SK-N-SH (cell line): ENCODE measurements around the gene KLK2. TPM values are rescaled to one million over a fixed set of nuclear protein-coding genes. Genes with fewer than 3 reads are reported as not detected.

Experiments used
- CTCF ChIA-PET: fragments of 300-600, 350-600 bp; formaldehyde crosslinking; extraction: SDS; loops from one replicate; lab custom pipeline; 2021; lab: Yijun Ruan, JAX
- POLR2A ChIA-PET: fragments of 350-600 bp; sonication (Branson Sonifier 250); formaldehyde crosslinking; extraction: SDS; loops from one replicate; lab custom pipeline; 2020; ENCODE audit warnings: antibody characterized with exemption, inconsistent platforms; lab: Yijun Ruan, JAX
- DNase-seq: peaks from one replicate; pipeline ENCODE4 v3.0.0; 2012
- H2AFZ ChIP-seq: fragments of 200-600 bp; sonication (generic); 2 replicates; pipeline ENCODE4 v1.8.1; 2016; ENCODE audit warnings: antibody characterized with exemption, mild to moderate bottlenecking, low read depth
- H3F3A ChIP-seq: fragments of 200-600 bp; sonication (generic); replicated peaks from 2 replicates; pipeline ENCODE3; 2016; ENCODE audit warnings: antibody characterized with exemption, mild to moderate bottlenecking; ENCODE audit not compliant: insufficient read depth
- H3K27ac ChIP-seq, 2 experiments: fragments of 200-500 bp in 1 of 2; fragments of 200-600 bp in 1 of 2; sonication (Bioruptor generic) in 1 of 2; sonication (generic), shearing (Covaris generic) in 1 of 2; 2 replicates each; pipeline versions ENCODE4 v1.5.1 to v1.6.1; 2014 to 2016; ENCODE audit warnings: low read depth in 2 of 2, inconsistent platforms in 1 of 2, low read length in 1 of 2, mild to moderate bottlenecking in 1 of 2, mixed read lengths in 1 of 2
- H3K27me3 ChIP-seq: fragments of 200-600 bp; sonication (generic), shearing (Covaris generic); 2 replicates; pipeline ENCODE4 v1.6.1; 2016; ENCODE audit warnings: mixed run types; ENCODE audit not compliant: insufficient read depth
- H3K36me3 ChIP-seq, 2 experiments: fragments of 200-500 bp in 1 of 2; fragments of 200-600 bp in 1 of 2; sonication (Bioruptor generic) in 1 of 2; sonication (generic) in 1 of 2; replicated peaks in 1 of 2; 2 replicates each; pipeline versions ENCODE3 to v1.5.1; 2014 to 2016; ENCODE audit warnings: low read length in 1 of 2, mild to moderate bottlenecking in 1 of 2; ENCODE audit not compliant: insufficient read depth in 2 of 2, control insufficient read depth in 1 of 2
- H3K4me1 ChIP-seq, 2 experiments: fragments of 200-500 bp in 1 of 2; fragments of 200-600 bp in 1 of 2; sonication (Bioruptor generic) in 1 of 2; sonication (generic), shearing (Covaris generic) in 1 of 2; 2 replicates each; pipeline versions ENCODE4 v1.5.1 to v1.6.1; 2014 to 2016; ENCODE audit warnings: low read depth in 1 of 2, low read length in 1 of 2, mixed run types in 1 of 2; ENCODE audit not compliant: insufficient read depth in 2 of 2, control insufficient read depth in 1 of 2
- H3K4me2 ChIP-seq: fragments of 200-600 bp; sonication (generic), shearing (Covaris generic); 2 replicates; pipeline ENCODE4 v1.6.1; 2017; ENCODE audit warnings: mixed run types
- H3K4me3 ChIP-seq, 2 experiments: fragments of 200-500 bp in 1 of 2; fragments of 200-600 bp in 1 of 2; sonication (Bioruptor generic) in 1 of 2; sonication (generic), shearing (Covaris generic) in 1 of 2; 2 replicates each; pipeline versions ENCODE4 v1.5.1 to v1.8.1; 2014 to 2016; ENCODE audit warnings: low read depth in 2 of 2, inconsistent platforms in 1 of 2, low read length in 1 of 2, mild to moderate bottlenecking in 1 of 2, mixed read lengths in 1 of 2, moderate library complexity in 1 of 2
- H3K79me2 ChIP-seq: fragments of 200-600 bp; sonication (generic); 2 replicates; pipeline ENCODE4 v1.8.1; 2017; ENCODE audit warnings: mild to moderate bottlenecking; ENCODE audit not compliant: insufficient read depth
- H3K9ac ChIP-seq: fragments of 200-600 bp; sonication (generic); 2 replicates; pipeline ENCODE4 v1.6.1; 2017; ENCODE audit warnings: mixed run types
- H3K9me2 ChIP-seq: fragments of 200-600 bp; sonication (generic); 2 replicates; pipeline ENCODE4 v1.6.1; 2017; ENCODE audit warnings: mixed run types
- H3K9me3 ChIP-seq: fragments of 200-600 bp; sonication (generic); 2 replicates; pipeline ENCODE4 v1.6.1; 2017; ENCODE audit warnings: mixed run types, mild to moderate bottlenecking, moderate library complexity
- H4K20me1 ChIP-seq: fragments of 200-600 bp; sonication (generic); 2 replicates; pipeline ENCODE4 v1.6.1; 2017; ENCODE audit warnings: mild to moderate bottlenecking, mixed run types; ENCODE audit not compliant: insufficient read depth
- CHD2 ChIP-seq: fragments of 150-350 bp; IDR thresholded peaks from 2 replicates; pipeline ENCODE4 v1.6.1; 2018; ENCODE audit warnings: low read length; ENCODE audit not compliant: partially characterized antibody
- CTCF ChIP-seq: fragments of 200-600 bp; sonication (generic); IDR thresholded peaks from 2 replicates; pipeline ENCODE4 v1.6.1; 2017; ENCODE audit warnings: antibody characterized with exemption, mild to moderate bottlenecking, moderate library complexity
- ELF1 ChIP-seq: IDR thresholded peaks from 2 replicates; pipeline ENCODE4 v1.4.0; 2012
- EP300 ChIP-seq, 2 experiments: IDR thresholded peaks; 2 replicates each; pipeline versions ENCODE4 v1.4.0 to v1.6.1; 2012; ENCODE audit warnings: borderline replicate concordance in 1 of 2, low read depth in 1 of 2, low read length in 1 of 2
- FOXJ3 ChIP-seq: sonication (generic); formaldehyde crosslinking; IDR thresholded peaks from 2 replicates; pipeline ENCODE4 v1.5.1; 2020; ENCODE audit warnings: mild to moderate bottlenecking, missing genetic modification reagents
- JUND ChIP-seq: IDR thresholded peaks from 2 replicates; pipeline ENCODE4 v1.4.0; 2012
- MEF2A ChIP-seq: IDR thresholded peaks from 2 replicates; pipeline ENCODE4 v1.4.0; 2012; ENCODE audit warnings: low read depth, borderline replicate concordance
- MXI1 ChIP-seq: IDR thresholded peaks from 2 replicates; pipeline ENCODE4 v1.6.1; 2012; ENCODE audit warnings: mild to moderate bottlenecking, low read depth, low read length, improper control_type of control experiment
- NRF1 ChIP-seq: IDR thresholded peaks from 2 replicates; pipeline ENCODE4 v1.6.1; 2012; ENCODE audit warnings: low read depth, mild to moderate bottlenecking, low read length
- PBX3 ChIP-seq: IDR thresholded peaks from 2 replicates; pipeline ENCODE4; 2012
- RFX5 ChIP-seq: IDR thresholded peaks from 2 replicates; pipeline ENCODE4 v1.6.1; 2012; ENCODE audit warnings: mild to moderate bottlenecking, improper control_type of control experiment, low read length
- TAF1 ChIP-seq: IDR thresholded peaks from 2 replicates; pipeline ENCODE4 v1.6.1; 2012; ENCODE audit warnings: low read depth, mild to moderate bottlenecking, low read length, moderate library complexity, borderline replicate concordance
- TCF12 ChIP-seq: IDR thresholded peaks from 2 replicates; pipeline ENCODE4 v1.4.0; 2012
- TEAD4 ChIP-seq: IDR thresholded peaks from 2 replicates; pipeline ENCODE4 v1.4.0; 2012; ENCODE audit warnings: mild to moderate bottlenecking, borderline replicate concordance; ENCODE audit not compliant: insufficient read depth
- YY1 ChIP-seq: IDR thresholded peaks from 2 replicates; pipeline ENCODE4 v1.4.0; 2012; ENCODE audit warnings: low read depth, mild to moderate bottlenecking
- ZBTB33 ChIP-seq: IDR thresholded peaks from 2 replicates; pipeline ENCODE4 v1.4.0; 2012; ENCODE audit warnings: low read depth, borderline replicate concordance
- WGBS: methylation state at CpG from one replicate; pipeline ENCODE4 v1.1.6; 2017; ENCODE audit warnings: low lambda C conversion rate; 5-methylcytosine and 5-hydroxymethylcytosine counted together
- polyA plus RNA-seq, 3 experiments: library from polyadenylated mRNA; depleted of rRNA; stranded (reverse); fragments of >200 nt; gene quantifications; 2 replicates each; pipeline ENCODE4 v1.2.3, GENCODE V29; 2012
- TF ChIP-seq, protein P1 (sequence below): IDR thresholded peaks from 2 replicates; pipeline ENCODE4 v1.4.0; 2012; ENCODE audit warnings: low read depth, borderline replicate concordance

The KLK2 gene
- polyA plus RNA-seq, 1 of the 3 experiments (the other 2 are of a cell fraction): 0.15 TPM

DNA sequence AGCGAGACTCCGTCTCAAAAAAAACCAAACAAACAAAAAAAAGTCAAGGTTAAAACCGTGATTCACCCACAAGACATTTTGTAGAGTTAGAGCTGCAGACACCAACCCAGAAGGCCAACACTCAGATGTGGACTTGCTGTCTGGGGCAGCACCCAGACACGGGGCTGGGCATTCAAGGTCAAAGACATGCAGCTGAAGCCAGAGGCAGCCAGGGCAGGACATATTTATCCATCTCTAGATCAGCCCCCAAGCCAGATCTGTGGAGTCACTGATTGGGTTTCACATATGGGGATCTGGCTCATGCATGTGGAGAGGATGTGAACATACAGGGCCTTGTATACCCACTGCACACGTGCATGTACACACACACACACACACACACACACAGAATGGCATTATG, 43.4 kb upstream of the KLK2 start:
- 48% methylated on average over 4 of the region's 5 CpGs for WGBS
- Histone ChIP-seq H3K9me3 (no peaks in the 10 kb centered on the region), H3F3A (no peaks in the 10 kb centered on the region), H2AFZ (no peak overlapping the region), H3K9me2 (no peaks in the 10 kb centered on the region), H3K4me1 (no peaks in the 10 kb centered on the region), H3K4me2 (no peak overlapping the region), H3K9ac (no peak overlapping the region), H3K79me2 (no peaks in the 10 kb centered on the region), H3K27me3 (peaks cover under 1% of the 10 kb centered on the region; the same call in 1 of the 2 replicates), H3K4me3 (no peak overlapping the region), H4K20me1 (no peaks in the 10 kb centered on the region), H3K36me3 (no peaks in the 10 kb centered on the region), H3K27ac (no peak overlapping the region)
- ChIA-PET POLR2A (no interaction called here), CTCF (no interaction called here)
- DNase-seq: peak; percentile 70
- TF ChIP-seq TEAD4 (no peak), ELF1 (no peak), CHD2 (no peak), MXI1 (no peak; the same call in 1 of the 2 replicates), YY1 (no peak), TCF12 (no peak), CTCF (no peak), RFX5 (no peak), FOXJ3 (no peak), PBX3 (no peak), EP300 (IDR thresholded peaks at IDR 0.05; ENCODE audit: borderline replicate concordance in 1 of 2, low read depth in 1 of 2, low read length in 1 of 2) (no peak), ZBTB33 (no peak), JUND (no peak), NRF1 (no peak), MEF2A (no peak), TAF1 (no peak)
- TF ChIP-seq, protein P1, sequence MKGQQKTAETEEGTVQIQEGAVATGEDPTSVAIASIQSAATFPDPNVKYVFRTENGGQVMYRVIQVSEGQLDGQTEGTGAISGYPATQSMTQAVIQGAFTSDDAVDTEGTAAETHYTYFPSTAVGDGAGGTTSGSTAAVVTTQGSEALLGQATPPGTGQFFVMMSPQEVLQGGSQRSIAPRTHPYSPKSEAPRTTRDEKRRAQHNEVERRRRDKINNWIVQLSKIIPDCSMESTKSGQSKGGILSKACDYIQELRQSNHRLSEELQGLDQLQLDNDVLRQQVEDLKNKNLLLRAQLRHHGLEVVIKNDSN: no peak
